ENCODE data around the gene NEMP1.

DNA sequence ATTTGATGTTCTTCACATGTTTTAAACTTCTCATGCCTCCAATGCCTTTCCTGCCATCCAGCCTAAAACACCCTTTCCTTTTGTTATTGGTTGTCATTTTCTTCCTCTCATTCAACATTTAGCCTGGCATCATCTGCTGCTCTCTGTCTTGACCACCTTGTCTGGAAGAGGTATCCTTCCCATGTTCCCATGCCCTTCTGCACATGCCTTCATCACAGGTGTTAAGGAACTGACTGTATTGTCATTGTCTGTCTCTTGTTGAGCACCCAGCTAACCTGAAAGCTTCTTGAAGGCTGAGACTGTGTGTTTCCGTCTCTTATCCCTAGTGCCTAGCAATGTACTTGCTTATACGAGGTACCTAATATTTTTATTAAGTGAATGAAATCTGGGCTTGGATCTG, 45.2 kb upstream of the NEMP1 start:
- TF ChIP-seq, protein P1, sequence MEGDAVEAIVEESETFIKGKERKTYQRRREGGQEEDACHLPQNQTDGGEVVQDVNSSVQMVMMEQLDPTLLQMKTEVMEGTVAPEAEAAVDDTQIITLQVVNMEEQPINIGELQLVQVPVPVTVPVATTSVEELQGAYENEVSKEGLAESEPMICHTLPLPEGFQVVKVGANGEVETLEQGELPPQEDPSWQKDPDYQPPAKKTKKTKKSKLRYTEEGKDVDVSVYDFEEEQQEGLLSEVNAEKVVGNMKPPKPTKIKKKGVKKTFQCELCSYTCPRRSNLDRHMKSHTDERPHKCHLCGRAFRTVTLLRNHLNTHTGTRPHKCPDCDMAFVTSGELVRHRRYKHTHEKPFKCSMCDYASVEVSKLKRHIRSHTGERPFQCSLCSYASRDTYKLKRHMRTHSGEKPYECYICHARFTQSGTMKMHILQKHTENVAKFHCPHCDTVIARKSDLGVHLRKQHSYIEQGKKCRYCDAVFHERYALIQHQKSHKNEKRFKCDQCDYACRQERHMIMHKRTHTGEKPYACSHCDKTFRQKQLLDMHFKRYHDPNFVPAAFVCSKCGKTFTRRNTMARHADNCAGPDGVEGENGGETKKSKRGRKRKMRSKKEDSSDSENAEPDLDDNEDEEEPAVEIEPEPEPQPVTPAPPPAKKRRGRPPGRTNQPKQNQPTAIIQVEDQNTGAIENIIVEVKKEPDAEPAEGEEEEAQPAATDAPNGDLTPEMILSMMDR (IDR thresholded peaks at IDR 0.05) = no peak
- no peak for TF ChIP-seq POLR2A (IDR thresholded peaks at IDR 0.05)

All from right lobe of liver (tissue), 4 donors.